Tibial nerve (tissue), 4 donors: Measurements from ENCODE around the gene GRIN3B. TPM values are rescaled to one million over a fixed set of nuclear protein-coding genes. Genes with fewer than 3 reads are reported as not detected.

Source experiments
- DNase-seq, 2 donors: peaks; one replicate each; pipeline ENCODE4 v3.0.0-alpha.2; 2019; ENCODE audit warnings: low spot score in 2 of 2
- H3K27ac ChIP-seq, 4 donors: fragments of 200-600 bp; sonication (generic) in 3 of 4; one replicate each; pipeline ENCODE4 v1.5.1; 2017 to 2019; ENCODE audit warnings: mild to moderate bottlenecking in 1 of 4
- H3K27me3 ChIP-seq, 2 donors: fragments of 200-600 bp; sonication (generic) in 1 of 2; one replicate each; pipeline versions ENCODE4 v1.5.1 to v1.6.0; 2017 to 2019
- H3K36me3 ChIP-seq, 3 donors: fragments of 200-600 bp; sonication (generic); one replicate each; pipeline ENCODE4 v1.5.1; 2018 to 2019
- H3K4me1 ChIP-seq, 4 donors: fragments of 200-600 bp; sonication (generic) in 3 of 4; one replicate each; pipeline ENCODE4 v1.5.1; 2017 to 2019
- H3K4me3 ChIP-seq, 4 donors: fragments of 200-600 bp; sonication (generic) in 3 of 4; one replicate each; pipeline ENCODE4 v1.5.1; 2017 to 2019; ENCODE audit warnings: mild to moderate bottlenecking in 1 of 4, moderate library complexity in 1 of 4
- H3K9me3 ChIP-seq, 4 donors: fragments of 200-600 bp; sonication (generic) in 3 of 4; one replicate each; pipeline ENCODE4 v1.5.1; 2017 to 2019
- CTCF ChIP-seq, 5 experiments: fragments of 200-600 bp in 3 of 5; fragments of 450-650 bp in 2 of 5; sonication (generic) in 3 of 5; IDR thresholded peaks; one replicate each; pipeline ENCODE4 v1.5.1; 2016 to 2019; ENCODE audit warnings: antibody characterized with exemption in 5 of 5, mild to moderate bottlenecking in 3 of 5, moderate library complexity in 2 of 5
- EP300 ChIP-seq, 2 donors: sonication (generic); formaldehyde crosslinking; IDR thresholded peaks; one replicate each; pipeline ENCODE4 v1.6.1; 2017; ENCODE audit warnings: antibody characterized with exemption in 2 of 2, mild to moderate bottlenecking in 1 of 2
- POLR2A ChIP-seq, 2 donors: fragments of 450-650 bp; IDR thresholded peaks; one replicate each; pipeline ENCODE4 v1.6.1; 2017; ENCODE audit warnings: antibody characterized with exemption in 2 of 2, mild to moderate bottlenecking in 2 of 2, moderate library complexity in 2 of 2
- WGBS, 2 donors: methylation state at CpG; one replicate each; pipeline ENCODE4 v1.1.5; 2018; 5-methylcytosine and 5-hydroxymethylcytosine counted together
- total RNA-seq, 4 donors: library from RNA; depleted of rRNA; stranded (reverse); fragments of >200 nt; gene quantifications; one replicate each; pipeline ENCODE4 v1.1.0, GENCODE V29; 2016

The GRIN3B gene
- total RNA-seq, 4 donors from 2014 or later = 2.4 TPM; not detected in 3

DNA sequence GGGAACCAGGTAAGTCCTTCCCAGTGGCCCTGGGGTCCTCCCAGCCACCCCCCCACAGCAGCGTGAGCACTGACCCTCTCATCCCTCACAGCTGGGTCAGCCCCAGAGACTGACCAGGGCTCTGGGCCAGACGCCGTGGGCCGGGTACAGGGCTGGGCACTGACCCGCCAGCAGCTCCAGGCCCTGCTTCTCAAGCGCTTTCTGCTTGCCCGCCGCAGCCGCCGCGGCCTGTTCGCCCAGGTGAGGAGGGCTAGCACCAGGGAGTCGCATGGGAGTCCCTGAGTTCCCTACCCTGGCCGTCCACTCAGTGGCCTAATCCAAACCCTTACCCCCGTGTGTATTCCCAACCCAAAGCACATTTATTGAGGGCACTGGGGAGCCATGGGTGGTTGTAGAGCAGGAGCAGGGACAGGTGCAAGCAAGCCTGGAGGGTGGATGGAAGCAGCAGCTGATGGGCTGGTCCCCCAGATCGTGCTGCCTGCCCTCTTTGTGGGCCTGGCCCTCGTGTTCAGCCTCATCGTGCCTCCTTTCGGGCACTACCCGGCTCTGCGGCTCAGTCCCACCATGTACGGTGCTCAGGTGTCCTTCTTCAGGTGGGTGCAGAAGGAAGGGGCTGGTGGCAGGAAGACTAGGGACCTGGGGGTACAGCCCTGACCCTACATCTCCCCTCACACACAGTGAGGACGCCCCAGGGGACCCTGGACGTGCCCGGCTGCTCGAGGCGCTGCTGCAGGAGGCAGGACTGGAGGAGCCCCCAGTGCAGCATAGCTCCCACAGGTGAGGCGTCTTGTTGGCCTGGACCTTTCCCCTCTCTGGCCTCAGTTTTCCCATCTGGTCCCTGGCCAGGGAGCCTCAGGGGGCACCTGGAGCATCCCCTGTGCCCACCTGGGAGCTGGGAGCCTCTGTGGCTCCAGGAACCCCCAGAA lies 54.1 kb downstream of the GRIN3B start:
- Histone ChIP-seq H3K27me3 (no peaks in the 10 kb centered on the region), H3K4me3 (no peak overlapping the region), H3K9me3 (peaks cover 0 to 49% (median 15%) of the 10 kb centered on the region in 4 donors), H3K27ac (no peak overlapping the region), H3K4me1 (no peaks in the 10 kb centered on the region), H3K36me3 (peaks cover 0 to 48% (median 0%) of the 10 kb centered on the region in 3 donors)
- TF ChIP-seq POLR2A (IDR thresholded peaks at IDR 0.05) (no peak), EP300 (IDR thresholded peaks at IDR 0.05) (no peak), CTCF (IDR thresholded peaks at IDR 0.05) (no peak)
- DNase-seq = no peak
- 90 to 94% methylated on average over 18 to 28 of the region's 28 CpGs for WGBS, 2 donors

GRCh38 chr19:1055028-1055425 lies 54.8 kb downstream of the GRIN3B start:
- 94 to 97% methylated on average over 6 to 14 of the region's 14 CpGs for WGBS, 2 donors
- Histone ChIP-seq H3K36me3 (peaks cover 0 to 52% (median 0%) of the 10 kb centered on the region in 3 donors), H3K4me3 (no peak overlapping the region), H3K4me1 (no peaks in the 10 kb centered on the region), H3K27me3 (no peaks in the 10 kb centered on the region), H3K9me3 (peaks cover 0 to 56% (median 15%) of the 10 kb centered on the region in 4 donors), H3K27ac (no peak overlapping the region)
- TF ChIP-seq CTCF (IDR thresholded peaks at IDR 0.05) (no peak), EP300 (IDR thresholded peaks at IDR 0.05) (no peak), POLR2A (IDR thresholded peaks at IDR 0.05) (no peak)
- DNase-seq = no peak

- TF ChIP-seq POLR2A (IDR thresholded peaks at IDR 0.05) (no peak), CTCF (IDR thresholded peaks at IDR 0.05) (no peak), EP300 (IDR thresholded peaks at IDR 0.05) (no peak)
- Histone ChIP-seq H3K27ac (no peak overlapping the region), H3K4me1 (no peaks in the 10 kb centered on the region), H3K4me3 (no peak overlapping the region), H3K27me3 (no peaks in the 10 kb centered on the region), H3K9me3 (peaks cover 0 to 64% (median 15%) of the 10 kb centered on the region in 4 donors), H3K36me3 (peaks cover 0 to 52% (median 0%) of the 10 kb centered on the region in 3 donors)
- no peak for DNase-seq
- WGBS, 2 donors = 96 to 98% methylated on average over 19 to 20 of the region's 20 CpGs
Measured at GRCh38 chr19:1055886-1056620, 55.8 kb downstream of the GRIN3B start.

DNA sequence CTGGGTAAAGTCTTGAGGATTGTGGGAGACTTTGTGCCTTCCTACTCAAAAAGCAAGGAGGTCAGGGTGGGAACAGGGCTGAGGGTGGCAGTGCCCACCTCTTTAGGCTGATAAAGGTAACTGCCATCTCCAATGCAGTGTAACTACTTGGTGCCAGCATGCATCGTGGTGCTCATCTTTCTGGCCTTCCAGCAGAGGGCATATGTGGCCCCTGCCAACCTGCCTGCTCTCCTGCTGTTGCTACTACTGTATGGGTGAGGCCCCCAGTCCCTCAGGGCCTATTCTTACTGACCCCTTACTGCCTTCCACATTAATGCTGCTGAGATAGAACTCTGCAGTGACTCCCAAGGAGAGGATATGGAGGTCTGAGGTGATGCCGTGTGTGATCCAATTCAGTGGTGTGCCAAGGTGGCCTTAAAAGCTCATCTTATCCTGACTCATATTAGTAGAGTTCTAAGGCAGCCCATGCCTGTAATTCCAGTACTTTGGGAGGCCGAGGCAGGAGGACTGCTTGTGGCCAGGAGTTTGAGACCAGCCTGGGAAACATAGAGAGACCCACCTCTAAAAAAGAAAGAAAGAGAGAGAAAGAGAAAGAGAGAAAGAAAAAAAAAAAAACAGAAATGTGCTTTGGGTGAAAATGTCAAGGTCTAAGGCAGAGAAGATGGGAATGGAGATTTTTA lies 57.1 kb downstream of the GRIN3B start:
- TF ChIP-seq EP300 (IDR thresholded peaks at IDR 0.05) (no peak), POLR2A (IDR thresholded peaks at IDR 0.05) (no peak), CTCF (IDR thresholded peaks at IDR 0.05) (peak in 1 of 5 experiments; percentile 28)
- Histone ChIP-seq H3K4me1 (no peaks in the 10 kb centered on the region), H3K4me3 (no peak overlapping the region), H3K9me3 (peaks cover 0 to 68% (median 15%) of the 10 kb centered on the region in 4 donors), H3K27ac (no peak overlapping the region), H3K27me3 (no peaks in the 10 kb centered on the region), H3K36me3 (peaks cover 0 to 52% (median 0%) of the 10 kb centered on the region in 3 donors)
- DNase-seq = no peak
- WGBS, 2 donors = 46 to 55% methylated on average over 3 of the region's 3 CpGs
